ENCODE data around the gene MAPRE2.
"Not testable (repeated sequence)": the region's sequence is repeated elsewhere in the genome, so short reads cannot be mapped to it uniquely, and the experiment has no call there.

Gene MAPRE2

GRCh38 chr18:35122586-35123224 is 81.5 kb downstream of the MAPRE2 start:
- no peak for DNase-seq (ENCODE audit: low read depth, low spot score)

GRCh38 chr18:35123811-35124210 is 82.6 kb downstream of the MAPRE2 start:
- no peak for DNase-seq (ENCODE audit: low read depth, low spot score)

- no peak for DNase-seq (ENCODE audit: low read depth, low spot score)
These were observed 86.0 kb downstream of the MAPRE2 start for GRCh38 chr18:35127201-35127600.

GRCh38 chr18:35128675-35129074 is 87.5 kb downstream of the MAPRE2 start:
- DNase-seq (ENCODE audit: low read depth, low spot score) = no peak

- DNase-seq (ENCODE audit: low read depth, low spot score) = no peak
These were observed 89.0 kb downstream of the MAPRE2 start for GRCh38 chr18:35130236-35130635.

DNA sequence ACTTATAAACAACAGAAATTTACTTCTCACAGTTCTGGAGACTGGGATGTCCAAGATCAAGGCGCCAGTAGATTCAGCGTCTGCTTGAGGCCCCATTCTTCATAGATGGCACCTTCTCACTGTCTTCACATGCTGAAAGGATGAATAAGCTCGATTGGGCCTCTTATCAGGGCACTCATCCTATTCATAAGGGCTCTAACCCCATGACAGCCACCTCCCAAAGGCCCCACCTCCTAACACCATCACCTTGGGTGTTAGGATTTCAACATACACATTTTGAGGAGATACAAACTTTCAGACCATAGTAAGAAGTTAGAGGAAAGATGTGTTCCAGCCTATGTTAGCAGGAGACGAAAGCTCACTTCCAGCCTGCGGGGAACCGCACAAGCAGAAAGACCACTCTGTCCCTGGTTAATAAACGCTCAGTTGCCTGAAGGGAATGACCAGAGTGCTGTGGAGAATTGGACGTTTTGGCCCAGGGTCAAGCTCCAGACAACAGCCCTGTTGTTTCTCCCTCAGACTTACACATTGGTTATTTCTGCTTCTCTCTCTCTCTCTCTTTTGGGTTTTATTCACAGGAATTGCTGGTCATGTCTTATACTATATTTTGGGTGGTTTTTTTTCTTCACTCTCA is 90.3 kb downstream of the MAPRE2 start:
- no peak for DNase-seq (ENCODE audit: low read depth, low spot score)

DNA sequence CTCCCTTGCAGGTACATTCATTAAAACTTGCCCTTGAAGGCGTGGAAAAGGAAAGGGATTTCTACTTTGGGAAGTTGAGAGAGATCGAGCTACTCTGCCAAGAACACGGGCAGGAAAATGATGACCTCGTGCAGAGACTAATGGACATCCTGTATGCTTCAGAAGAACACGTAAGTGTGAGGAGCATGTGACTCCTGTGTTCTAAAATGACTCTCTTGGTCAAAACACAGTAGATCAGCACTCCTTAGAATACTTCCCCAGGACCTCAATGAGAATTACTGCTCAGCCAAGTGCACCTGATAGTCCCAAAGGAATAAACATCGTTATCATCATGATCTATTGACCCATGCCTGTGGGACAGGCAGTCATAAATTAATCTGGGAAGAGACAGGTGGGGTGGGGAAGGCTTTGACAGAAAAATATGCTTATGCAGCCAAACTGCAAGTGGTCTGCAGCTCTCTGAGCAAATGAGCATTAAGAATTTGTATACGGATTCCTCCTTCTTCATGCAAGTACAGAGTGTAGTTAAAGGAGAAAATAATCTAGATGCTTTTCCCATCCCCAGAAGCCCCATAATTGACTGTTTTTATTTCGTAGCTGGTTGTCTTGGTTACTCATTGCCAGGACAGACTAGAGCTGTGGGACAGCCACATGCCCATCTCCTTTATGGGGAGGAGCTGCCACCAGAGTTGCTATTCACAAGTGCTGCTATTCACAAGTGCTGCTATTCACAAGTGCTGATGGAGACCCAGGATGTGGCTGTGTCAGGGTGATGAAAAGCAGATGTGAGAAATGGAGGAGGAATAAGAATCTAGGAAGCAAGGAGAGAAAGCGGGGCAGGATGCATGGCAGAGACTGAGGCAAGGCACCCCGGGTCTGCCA is 91.0 kb downstream of the MAPRE2 start:
- DNase-seq (ENCODE audit: low read depth, low spot score) = no peak

DNA sequence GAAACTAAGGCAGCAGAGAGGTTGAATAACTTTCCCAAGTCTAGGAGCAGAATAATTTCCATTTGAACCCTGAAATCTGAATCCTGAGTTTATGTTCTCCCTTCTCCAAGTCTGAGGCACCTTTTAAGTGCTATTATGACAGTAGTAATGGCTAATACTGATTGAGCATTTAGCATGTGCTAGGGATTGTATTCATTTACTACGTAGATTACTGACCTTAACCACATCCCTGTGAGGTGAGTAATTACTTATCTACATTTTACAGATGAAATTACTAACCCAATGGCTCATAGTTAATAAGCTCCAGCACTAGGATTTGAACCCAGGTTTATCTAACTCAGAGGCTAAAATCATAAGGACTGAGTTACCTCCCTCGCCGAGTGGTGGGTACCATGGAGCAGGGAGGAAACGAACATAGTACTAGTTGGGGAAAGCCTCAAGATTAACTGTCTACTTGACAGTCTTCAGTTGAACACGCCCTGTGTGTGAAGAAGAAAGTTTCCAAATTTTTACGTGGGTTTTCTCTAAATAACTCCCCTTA is 93.0 kb downstream of the MAPRE2 start:
- DNase-seq (ENCODE audit: low read depth, low spot score) = no peak

DNA sequence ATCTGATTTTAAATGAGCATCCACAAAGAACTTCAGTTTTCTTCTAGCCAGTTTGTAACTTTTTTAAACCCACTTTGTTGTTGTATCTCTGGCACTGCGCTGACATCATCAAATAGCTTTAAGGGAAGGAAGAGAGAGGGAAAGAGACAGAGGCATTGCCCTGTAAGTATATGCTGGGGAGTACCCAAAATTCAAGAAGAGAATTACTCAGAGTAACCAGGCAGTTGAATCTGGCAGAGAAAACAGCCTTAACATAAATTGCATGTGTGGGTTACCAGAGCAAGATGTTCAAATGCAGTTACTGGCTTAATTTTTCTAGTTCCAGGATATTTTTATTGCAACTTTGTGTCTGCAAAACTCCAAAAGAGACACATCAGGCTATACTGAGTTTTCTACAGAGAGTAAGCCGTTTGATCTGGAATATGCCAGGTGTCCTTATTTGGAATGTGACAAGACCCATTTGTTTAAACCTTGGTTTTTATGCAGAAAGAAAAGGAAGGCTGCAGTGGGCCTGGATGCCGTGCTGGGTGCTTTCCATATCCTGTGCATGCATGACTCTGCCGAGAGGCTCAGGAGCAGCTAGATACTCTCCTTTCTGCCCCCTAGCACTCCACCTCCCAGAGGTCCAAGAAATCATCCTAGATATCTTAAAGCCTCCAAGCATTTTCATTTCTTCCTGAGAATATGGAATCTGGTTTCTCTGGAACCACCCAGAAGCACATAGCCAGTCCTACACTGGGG is 93.7 kb downstream of the MAPRE2 start:
- DNase-seq (ENCODE audit: low read depth, low spot score) = no peak

- DNase-seq (ENCODE audit: low read depth, low spot score) = no peak
These were observed 95.0 kb downstream of the MAPRE2 start for GRCh38 chr18:35136248-35136647.

GRCh38 chr18:35136885-35137284 is 95.7 kb downstream of the MAPRE2 start:
- DNase-seq (ENCODE audit: low read depth, low spot score) = no peak

- DNase-seq (ENCODE audit: low read depth, low spot score) = no peak
These were observed 96.4 kb downstream of the MAPRE2 start for GRCh38 chr18:35137632-35138031.

- no peak for DNase-seq (ENCODE audit: low read depth, low spot score)
These were observed 97.6 kb downstream of the MAPRE2 start for GRCh38 chr18:35138773-35139172.

DNA sequence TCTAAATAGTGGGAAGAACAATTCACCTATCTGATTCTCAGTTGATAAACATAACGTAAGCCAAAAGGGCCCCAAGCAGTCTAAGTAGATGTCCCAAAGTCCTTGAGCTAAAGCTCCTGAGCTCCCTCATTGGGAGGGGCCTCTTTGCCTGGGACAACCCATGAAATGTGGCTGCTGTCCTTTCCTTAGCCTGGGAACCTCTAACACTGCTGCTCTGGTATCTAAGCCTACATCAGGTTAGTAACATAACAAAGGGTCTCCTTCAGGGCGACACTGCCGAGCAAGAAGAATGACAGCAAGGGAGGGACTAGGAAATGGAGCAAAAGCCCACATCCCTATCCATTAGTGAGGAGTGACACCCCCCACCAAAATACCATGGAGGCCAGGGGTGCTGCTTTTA is 98.3 kb downstream of the MAPRE2 start:
- DNase-seq (ENCODE audit: low read depth, low spot score) = no peak

DNA sequence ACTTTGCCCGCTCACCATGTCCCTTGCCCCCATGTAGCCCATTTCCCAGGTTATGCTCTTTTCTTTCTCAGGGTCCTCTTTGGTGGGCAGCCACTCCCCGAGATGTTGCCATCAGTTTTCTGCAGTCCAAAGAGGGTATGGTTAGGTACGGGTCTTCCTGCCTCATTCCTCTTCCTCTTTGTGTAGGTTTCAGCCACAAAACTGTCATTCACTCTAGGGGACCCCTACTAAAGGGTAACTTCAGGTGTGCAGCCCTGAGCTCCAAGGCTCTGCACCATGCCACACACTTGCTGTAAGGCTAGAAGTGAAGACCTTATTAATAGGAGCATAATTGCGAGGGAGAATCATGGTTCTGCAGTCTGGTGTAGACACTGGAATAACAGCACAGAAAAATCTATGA is 99.9 kb downstream of the MAPRE2 start:
- no peak for DNase-seq (ENCODE audit: low read depth, low spot score)

GRCh38 chr18:35141567-35142274 is 100.5 kb downstream of the MAPRE2 start:
- no peak for DNase-seq (ENCODE audit: low read depth, low spot score)

DNA sequence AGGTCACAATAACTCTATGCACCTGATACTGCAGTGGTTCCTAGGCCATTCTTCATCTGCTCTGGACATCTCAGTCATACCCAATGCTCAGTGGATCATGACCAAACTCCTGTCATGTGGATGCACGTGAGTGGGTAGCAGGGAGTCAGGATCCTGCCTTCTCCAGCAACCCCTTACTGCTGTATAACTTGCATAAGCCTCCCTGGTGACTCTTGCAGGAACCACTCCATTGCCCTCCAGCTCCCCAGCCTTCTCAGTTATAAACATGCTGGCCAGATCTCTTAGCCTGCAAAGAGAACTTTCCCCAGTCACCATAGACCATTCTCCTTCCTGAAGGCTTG is 101.0 kb downstream of the MAPRE2 start:
- no peak for DNase-seq (ENCODE audit: low read depth, low spot score)

- no peak for DNase-seq (ENCODE audit: low read depth, low spot score)
These were observed 102.7 kb downstream of the MAPRE2 start for GRCh38 chr18:35143622-35144596.

GRCh38 chr18:35144698-35145097 is 103.5 kb downstream of the MAPRE2 start:
- DNase-seq (ENCODE audit: low read depth, low spot score) = no peak

DNA sequence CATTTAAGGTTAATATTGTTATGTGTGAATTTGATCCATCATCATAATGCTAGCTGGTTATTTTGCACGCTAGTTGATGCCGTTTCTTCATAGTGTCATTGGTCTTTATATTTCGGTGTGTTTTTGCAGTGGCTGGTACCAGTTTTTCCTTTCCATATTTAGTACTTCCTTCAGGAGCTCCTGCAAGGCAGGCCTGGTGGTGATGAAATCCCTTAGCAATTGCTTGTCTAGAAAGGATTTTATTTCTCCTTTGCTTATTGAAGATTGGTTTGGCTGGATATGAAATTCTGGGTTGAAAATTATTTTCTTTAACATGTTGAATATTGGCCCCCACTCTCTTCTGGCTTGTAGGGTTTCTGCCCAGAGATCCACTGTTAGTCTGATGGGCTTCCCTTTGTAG is 109.0 kb downstream of the MAPRE2 start:
- not testable (repeated sequence) for DNase-seq (ENCODE audit: low read depth, low spot score)
